HG03175 (cell line): ENCODE results near the gene CNTNAP5.

ENCODE experiments used
- ATAC-seq: cut with Tn5 transposase; IDR thresholded peaks from one replicate; pipeline ENCODE4 v1.9.1; 2021; ENCODE audit warnings: mild to moderate bottlenecking, moderate library complexity; ENCODE audit not compliant: unreplicated experiment

CNTNAP5 gene

GRCh38 chr2:124053796-124054195 is 28.7 kb downstream of the CNTNAP5 start:
- ATAC-seq: no peak

- no peak for ATAC-seq
These were observed 38.5 kb downstream of the CNTNAP5 start for GRCh38 chr2:124063596-124063995.

GRCh38 chr2:124065636-124066035 is 40.5 kb downstream of the CNTNAP5 start:
- no peak for ATAC-seq

GRCh38 chr2:124066776-124067175 is 41.7 kb downstream of the CNTNAP5 start:
- no peak for ATAC-seq

- ATAC-seq: no peak
These were observed 54.0 kb downstream of the CNTNAP5 start for GRCh38 chr2:124079045-124079444.

GRCh38 chr2:124080281-124081153 is 55.4 kb downstream of the CNTNAP5 start:
- ATAC-seq: no peak

GRCh38 chr2:124081154-124081716 is 56.1 kb downstream of the CNTNAP5 start:
- no peak for ATAC-seq

GRCh38 chr2:124088616-124089015 is 63.5 kb downstream of the CNTNAP5 start:
- no peak for ATAC-seq

GRCh38 chr2:124091721-124092120 is 66.6 kb downstream of the CNTNAP5 start:
- ATAC-seq: no peak

GRCh38 chr2:124092651-124093050 is 67.6 kb downstream of the CNTNAP5 start:
- ATAC-seq: no peak

- no peak for ATAC-seq
These were observed 79.8 kb downstream of the CNTNAP5 start for GRCh38 chr2:124104914-124105313.

- ATAC-seq: no peak
These were observed 87.1 kb downstream of the CNTNAP5 start for GRCh38 chr2:124112206-124112605.

GRCh38 chr2:124112966-124113365 is 87.9 kb downstream of the CNTNAP5 start:
- ATAC-seq: no peak

GRCh38 chr2:124120246-124120645 is 95.2 kb downstream of the CNTNAP5 start:
- no peak for ATAC-seq

GRCh38 chr2:124121106-124121505 is 96.0 kb downstream of the CNTNAP5 start:
- no peak for ATAC-seq

- no peak for ATAC-seq
These were observed 96.7 kb downstream of the CNTNAP5 start for GRCh38 chr2:124121760-124122275.

- no peak for ATAC-seq
These were observed 97.3 kb downstream of the CNTNAP5 start for GRCh38 chr2:124122340-124122739.

- ATAC-seq: no peak
These were observed 106.2 kb downstream of the CNTNAP5 start for GRCh38 chr2:124131276-124131675.

GRCh38 chr2:124136110-124136509 is 111.0 kb downstream of the CNTNAP5 start:
- no peak for ATAC-seq

GRCh38 chr2:124138076-124138475 is 113.0 kb downstream of the CNTNAP5 start:
- ATAC-seq: no peak

GRCh38 chr2:124145982-124146381 is 120.9 kb downstream of the CNTNAP5 start:
- ATAC-seq: no peak

- ATAC-seq: no peak
These were observed 122.5 kb downstream of the CNTNAP5 start for GRCh38 chr2:124147552-124147951.
